GM23338 (cell line): Measurements from ENCODE around the gene CAPN15. TPM values are rescaled to one million over a fixed set of nuclear protein-coding genes. Genes with fewer than 3 reads are reported as not detected.
A peak's percentile ranks its signal among the peaks of the same experiment; 100 is the strongest.

Source experiments
- ATAC-seq: fragments of 200-7000 bp; cut with Tn5 transposase; 3 replicates; pipeline ENCODE4 v1.9.1; 2020
- DNase-seq: peaks from one replicate; pipeline ENCODE4 v3.0.0-alpha.2; 2015; ENCODE audit warnings: low spot score
- H2AFZ ChIP-seq: fragments of 200-600 bp; sonication (generic); 2 replicates; pipeline ENCODE4 v1.8.0; 2016; ENCODE audit warnings: antibody characterized with exemption, mild to moderate bottlenecking, moderate library complexity
- H3F3A ChIP-seq: fragments of 200-600 bp; sonication (generic); replicated peaks from 2 replicates; pipeline ENCODE4 v1.8.0; 2017; ENCODE audit warnings: antibody characterized with exemption, mixed run types, low read depth
- H3K27ac ChIP-seq: fragments of 200-600 bp; sonication (generic); 2 replicates; pipeline ENCODE4 v1.6.1; 2016; ENCODE audit warnings: low read depth
- H3K27me3 ChIP-seq: fragments of 200-600 bp; sonication (generic); 2 replicates; pipeline ENCODE4 v1.8.0; 2016; ENCODE audit warnings: mild to moderate bottlenecking, mixed run types, moderate library complexity; ENCODE audit not compliant: insufficient read depth
- H3K36me3 ChIP-seq: fragments of 200-600 bp; sonication (generic); 2 replicates; pipeline ENCODE4 v1.8.0; 2016; ENCODE audit warnings: mild to moderate bottlenecking; ENCODE audit not compliant: insufficient read depth
- H3K4me1 ChIP-seq: fragments of 200-600 bp; sonication (generic); 2 replicates; pipeline ENCODE4 v1.8.0; 2016; ENCODE audit warnings: mild to moderate bottlenecking, moderate library complexity; ENCODE audit not compliant: insufficient read depth
- H3K4me2 ChIP-seq: fragments of 200-600 bp; sonication (generic); 2 replicates; pipeline ENCODE4 v1.7.1; 2017; ENCODE audit warnings: mixed run types
- H3K4me3 ChIP-seq: fragments of 200-600 bp; sonication (generic); 2 replicates; pipeline ENCODE4 v1.6.1; 2016; ENCODE audit warnings: mixed run types
- H3K79me2 ChIP-seq: fragments of 200-600 bp; sonication (generic); replicated peaks from 2 replicates; pipeline ENCODE4 v1.8.0; 2017; ENCODE audit warnings: mild to moderate bottlenecking; ENCODE audit not compliant: insufficient read depth
- H3K9me2 ChIP-seq: fragments of 200-600 bp; sonication (generic); 2 replicates; pipeline ENCODE4 v1.8.0; 2017; ENCODE audit not compliant: insufficient read depth
- H4K20me1 ChIP-seq: fragments of 200-600 bp; sonication (generic); replicated peaks from 2 replicates; pipeline ENCODE4 v1.8.0; 2017; ENCODE audit warnings: mild to moderate bottlenecking; ENCODE audit not compliant: insufficient read depth
- H3K27ac Mint-ChIP-seq: 2 replicates; pipeline ENCODE4 v1.8.0; 2020; ENCODE audit warnings: inconsistent platforms, mild to moderate bottlenecking, moderate library complexity, mixed read lengths
- H3K27me3 Mint-ChIP-seq: 3 replicates; pipeline ENCODE4 v1.8.0; 2022; ENCODE audit warnings: low read depth, mild to moderate bottlenecking, moderate library complexity, mixed read lengths, inconsistent platforms; ENCODE audit not compliant: insufficient read depth, poor library complexity
- H3K36me3 Mint-ChIP-seq: 3 replicates; pipeline ENCODE4 v1.8.0; 2021; ENCODE audit warnings: low read depth, mild to moderate bottlenecking, inconsistent platforms, moderate library complexity, mixed read lengths
- H3K4me1 Mint-ChIP-seq: 3 replicates; pipeline ENCODE4 v1.8.0; 2020; ENCODE audit warnings: mild to moderate bottlenecking, inconsistent platforms, mixed read lengths
- H3K4me3 Mint-ChIP-seq: 3 replicates; pipeline ENCODE4 v1.8.0; 2021; ENCODE audit warnings: moderate library complexity, mild to moderate bottlenecking, inconsistent platforms, mixed read lengths
- H3K9me3 Mint-ChIP-seq: 3 replicates; pipeline ENCODE4 v1.8.0; 2020; ENCODE audit warnings: moderate library complexity, mild to moderate bottlenecking, inconsistent platforms, mixed read lengths
- CREB1 ChIP-seq: fragments of 250-450 bp; sonication (Bioruptor Pico); IDR thresholded peaks from 2 replicates; pipeline ENCODE4 v1.5.0; 2020; ENCODE audit warnings: low read depth, mild to moderate bottlenecking, moderate library complexity
- EZH2 ChIP-seq: fragments of 200-600 bp; sonication (generic); IDR thresholded peaks from one replicate; pipeline ENCODE4 v1.8.0; 2017; ENCODE audit warnings: antibody characterized with exemption, mild to moderate bottlenecking, low read depth; ENCODE audit not compliant: unreplicated experiment
- EZH2phosphoT487 ChIP-seq: fragments of 200-600 bp; sonication (generic); IDR thresholded peaks from one replicate; pipeline ENCODE4 v1.8.1; 2018; ENCODE audit warnings: antibody characterized with exemption; ENCODE audit not compliant: unreplicated experiment
- JUNB ChIP-seq: IDR thresholded peaks from one replicate; pipeline ENCODE4 v1.6.1; 2016; ENCODE audit warnings: antibody characterized with exemption; ENCODE audit not compliant: unreplicated experiment
- NANOG ChIP-seq: IDR thresholded peaks from 2 replicates; pipeline ENCODE4 v1.6.1; 2016; ENCODE audit warnings: antibody characterized with exemption, borderline replicate concordance
- POLR2AphosphoS5 ChIP-seq: IDR thresholded peaks from 2 replicates; pipeline ENCODE4 v1.6.1; 2016; ENCODE audit warnings: antibody characterized with exemption, low read depth
- STAT1 ChIP-seq: IDR thresholded peaks from one replicate; pipeline ENCODE4 v1.6.1; 2016; ENCODE audit warnings: antibody characterized with exemption; ENCODE audit not compliant: unreplicated experiment
- ZNF114 ChIP-seq: fragments of 250-450 bp; sonication (Bioruptor Pico); IDR thresholded peaks from 2 replicates; pipeline ENCODE4 v1.5.0; 2020; ENCODE audit warnings: mild to moderate bottlenecking, moderate library complexity
- ZNF331 ChIP-seq: fragments of 250-450 bp; sonication (Bioruptor Pico); IDR thresholded peaks from 2 replicates; pipeline ENCODE4 v1.5.0; 2020; ENCODE audit warnings: low read depth, mild to moderate bottlenecking, moderate library complexity
- polyA plus RNA-seq: library from polyadenylated mRNA; unstranded; fragments of >200 nt; fragmentation: Nextera tagmentation; extraction: Ambion mirVana; gene quantifications from 2 replicates; pipeline ENCODE4 v1.2.1, GENCODE V29; 2016
- total RNA-seq: library from RNA; depleted of rRNA; stranded (reverse); fragments of >200 nt; shearing (Covaris generic); gene quantifications from 2 replicates; pipeline ENCODE4 v1.2.3, GENCODE V29; 2014
- TF ChIP-seq, protein P1 (sequence below): IDR thresholded peaks from 2 replicates; pipeline ENCODE4 v1.6.1; 2016; ENCODE audit warnings: antibody characterized with exemption
- TF ChIP-seq, protein P2 (sequence below): IDR thresholded peaks from one replicate; pipeline ENCODE4 v1.6.1; 2018; ENCODE audit warnings: antibody characterized with exemption; ENCODE audit not compliant: unreplicated experiment
- TF ChIP-seq, protein P3 (sequence below), 2 experiments: fragments of 200-600 bp in 1 of 2; sonication (generic) in 1 of 2; conservative IDR thresholded peaks; 2 replicates each; pipeline versions ENCODE4 v1.5.1 to v1.6.1; 2016 to 2017; ENCODE audit warnings: antibody characterized with exemption in 2 of 2, low read depth in 2 of 2, mild to moderate bottlenecking in 2 of 2, moderate library complexity in 1 of 2

CAPN15 gene
- total and polyA plus RNA-seq, 2 experiments from 2014 or later = 27.3 to 164 TPM

DNA sequence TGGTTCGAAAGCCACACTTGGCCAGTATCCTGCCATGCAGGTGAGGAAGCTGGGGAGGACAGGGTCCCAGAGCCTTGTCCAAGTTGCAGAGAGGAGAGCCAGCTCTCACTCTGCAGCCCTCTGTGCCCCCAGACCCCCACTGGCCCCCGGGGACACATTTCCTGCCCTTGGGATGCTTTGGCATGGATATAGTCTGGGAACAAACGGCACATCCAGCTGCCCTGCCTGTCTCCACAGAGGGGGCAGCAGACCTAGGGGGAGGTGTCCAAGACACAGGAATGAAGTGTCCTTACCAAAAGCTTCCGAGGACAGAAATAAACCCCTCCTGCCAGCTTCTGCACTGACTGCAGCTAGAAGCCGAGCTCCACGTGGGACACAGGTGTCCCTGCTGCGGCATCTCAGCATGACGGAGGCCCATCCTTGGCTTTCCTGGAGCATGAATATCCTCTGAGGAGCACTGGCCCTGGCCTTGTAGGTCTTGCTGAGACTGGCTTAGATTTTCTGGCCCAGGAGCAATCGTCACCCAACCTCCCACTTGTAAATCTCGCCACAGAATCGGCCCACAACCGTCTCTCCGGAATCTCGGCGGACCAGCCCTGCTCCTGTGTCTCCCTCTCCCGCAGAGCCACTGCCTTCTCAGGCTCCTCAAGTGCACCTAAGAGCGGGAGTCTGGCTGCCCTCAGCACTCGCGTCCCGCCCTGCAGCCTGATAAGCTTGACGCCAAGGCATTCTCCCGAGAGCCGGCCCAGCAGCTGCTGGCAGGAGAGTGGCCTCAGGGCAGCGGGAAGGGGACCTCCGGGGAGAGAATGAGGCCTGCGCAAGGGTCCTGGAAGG, 1.1 kb upstream of the CAPN15 start (continued):
- TF ChIP-seq JUNB (no peak), STAT1 (no peak), EZH2 (no peak), POLR2AphosphoS5 (no peak), ZNF331 (CRISPR knock-in tag) (no peak)
- TF ChIP-seq, protein P1, sequence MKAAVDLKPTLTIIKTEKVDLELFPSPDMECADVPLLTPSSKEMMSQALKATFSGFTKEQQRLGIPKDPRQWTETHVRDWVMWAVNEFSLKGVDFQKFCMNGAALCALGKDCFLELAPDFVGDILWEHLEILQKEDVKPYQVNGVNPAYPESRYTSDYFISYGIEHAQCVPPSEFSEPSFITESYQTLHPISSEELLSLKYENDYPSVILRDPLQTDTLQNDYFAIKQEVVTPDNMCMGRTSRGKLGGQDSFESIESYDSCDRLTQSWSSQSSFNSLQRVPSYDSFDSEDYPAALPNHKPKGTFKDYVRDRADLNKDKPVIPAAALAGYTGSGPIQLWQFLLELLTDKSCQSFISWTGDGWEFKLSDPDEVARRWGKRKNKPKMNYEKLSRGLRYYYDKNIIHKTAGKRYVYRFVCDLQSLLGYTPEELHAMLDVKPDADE = no peak
- TF ChIP-seq, protein P2, sequence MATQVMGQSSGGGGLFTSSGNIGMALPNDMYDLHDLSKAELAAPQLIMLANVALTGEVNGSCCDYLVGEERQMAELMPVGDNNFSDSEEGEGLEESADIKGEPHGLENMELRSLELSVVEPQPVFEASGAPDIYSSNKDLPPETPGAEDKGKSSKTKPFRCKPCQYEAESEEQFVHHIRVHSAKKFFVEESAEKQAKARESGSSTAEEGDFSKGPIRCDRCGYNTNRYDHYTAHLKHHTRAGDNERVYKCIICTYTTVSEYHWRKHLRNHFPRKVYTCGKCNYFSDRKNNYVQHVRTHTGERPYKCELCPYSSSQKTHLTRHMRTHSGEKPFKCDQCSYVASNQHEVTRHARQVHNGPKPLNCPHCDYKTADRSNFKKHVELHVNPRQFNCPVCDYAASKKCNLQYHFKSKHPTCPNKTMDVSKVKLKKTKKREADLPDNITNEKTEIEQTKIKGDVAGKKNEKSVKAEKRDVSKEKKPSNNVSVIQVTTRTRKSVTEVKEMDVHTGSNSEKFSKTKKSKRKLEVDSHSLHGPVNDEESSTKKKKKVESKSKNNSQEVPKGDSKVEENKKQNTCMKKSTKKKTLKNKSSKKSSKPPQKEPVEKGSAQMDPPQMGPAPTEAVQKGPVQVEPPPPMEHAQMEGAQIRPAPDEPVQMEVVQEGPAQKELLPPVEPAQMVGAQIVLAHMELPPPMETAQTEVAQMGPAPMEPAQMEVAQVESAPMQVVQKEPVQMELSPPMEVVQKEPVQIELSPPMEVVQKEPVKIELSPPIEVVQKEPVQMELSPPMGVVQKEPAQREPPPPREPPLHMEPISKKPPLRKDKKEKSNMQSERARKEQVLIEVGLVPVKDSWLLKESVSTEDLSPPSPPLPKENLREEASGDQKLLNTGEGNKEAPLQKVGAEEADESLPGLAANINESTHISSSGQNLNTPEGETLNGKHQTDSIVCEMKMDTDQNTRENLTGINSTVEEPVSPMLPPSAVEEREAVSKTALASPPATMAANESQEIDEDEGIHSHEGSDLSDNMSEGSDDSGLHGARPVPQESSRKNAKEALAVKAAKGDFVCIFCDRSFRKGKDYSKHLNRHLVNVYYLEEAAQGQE = no peak

DNA sequence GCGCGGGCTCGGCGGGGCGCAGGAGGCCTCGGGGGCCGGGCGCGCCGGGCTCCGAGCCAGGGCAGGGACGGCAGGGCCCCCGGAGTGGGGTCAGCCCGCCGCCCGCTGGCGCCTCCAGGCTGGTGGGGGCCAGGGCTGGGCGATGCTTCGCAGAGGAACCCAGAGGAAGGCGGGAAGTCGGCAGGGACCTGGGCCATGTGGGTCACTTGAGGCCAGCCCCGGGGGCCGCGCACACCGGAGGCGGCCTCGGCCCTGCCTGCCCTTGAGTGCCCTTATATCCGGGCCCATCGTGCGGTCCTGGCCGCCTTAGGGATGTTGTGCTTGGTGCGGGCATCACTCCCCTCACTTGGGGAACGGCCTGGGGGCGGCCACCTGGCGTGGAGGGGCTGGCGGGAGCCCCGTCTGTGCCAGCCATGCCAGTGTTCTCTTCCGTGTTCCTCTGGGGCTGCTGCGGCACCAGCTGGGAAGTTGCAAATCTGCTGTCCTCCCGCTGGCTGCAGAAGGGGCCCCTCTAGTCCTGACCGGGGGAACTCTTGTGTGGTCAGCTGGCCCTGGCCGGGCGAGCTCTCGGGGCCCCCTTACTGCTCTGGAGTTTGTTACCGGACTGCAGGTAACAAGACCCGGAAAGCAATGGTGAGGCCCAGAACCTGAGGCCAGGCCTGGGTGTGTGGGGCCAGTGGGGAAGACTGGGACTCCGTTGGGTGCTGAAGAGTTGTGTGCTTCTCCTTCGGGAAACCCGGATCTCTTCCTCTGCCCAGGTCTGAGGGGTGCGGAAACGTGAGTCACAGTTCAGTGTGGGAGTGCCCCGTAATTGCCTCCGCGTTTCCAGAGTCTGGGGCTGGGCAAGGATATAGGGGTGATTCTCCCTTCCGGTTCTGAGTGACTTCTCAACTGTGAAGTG, 849 bp downstream of the CAPN15 start:
- Mint-ChIP-seq H3K4me3 (peak overlapping the region; percentile 86), H3K9me3 (no peaks in the 10 kb centered on the region; the same call in 2 of the 3 replicates), H3K27me3 (peaks cover 11% of the 10 kb centered on the region), H3K36me3 (peaks cover 5% of the 10 kb centered on the region; the same call in 2 of the 3 replicates), H3K27ac (peak overlapping the region; percentile 31; the same call in 1 of the 2 replicates), H3K4me1 (peaks cover 20% of the 10 kb centered on the region)
- no peak overlapping the region for H3K27ac ChIP-seq
- H3F3A ChIP-seq = 0 out of 2 replicates have a peak, but pooled peaks cover 8% of the 10 kb centered on the region
- no peaks in the 10 kb centered on the region for H3K9me2 ChIP-seq
- H4K20me1 ChIP-seq = peaks cover 37% of the 10 kb centered on the region
- peak; percentile 63 for DNase-seq
- no peaks in the 10 kb centered on the region for H3K36me3 ChIP-seq
- H3K4me3 ChIP-seq = peak overlapping the region; percentile 79
- H3K27me3 ChIP-seq = no peaks in the 10 kb centered on the region
- peak overlapping the region; percentile 92 for H3K4me2 ChIP-seq
- H3K79me2 ChIP-seq = peaks cover 58% of the 10 kb centered on the region
- ATAC-seq = peak; percentile 5
- no peak overlapping the region for H2AFZ ChIP-seq
- peaks cover 6% of the 10 kb centered on the region; the same call in 1 of the 2 replicates for H3K4me1 ChIP-seq
- TF ChIP-seq, protein P1 = no peak
- TF ChIP-seq EZH2phosphoT487 = no peak
- no peak for TF ChIP-seq ZNF331 (CRISPR knock-in tag)
- no peak for TF ChIP-seq STAT1
- no peak for TF ChIP-seq NANOG
- TF ChIP-seq ZNF114 (CRISPR knock-in tag) = no peak
- TF ChIP-seq, protein P3, sequence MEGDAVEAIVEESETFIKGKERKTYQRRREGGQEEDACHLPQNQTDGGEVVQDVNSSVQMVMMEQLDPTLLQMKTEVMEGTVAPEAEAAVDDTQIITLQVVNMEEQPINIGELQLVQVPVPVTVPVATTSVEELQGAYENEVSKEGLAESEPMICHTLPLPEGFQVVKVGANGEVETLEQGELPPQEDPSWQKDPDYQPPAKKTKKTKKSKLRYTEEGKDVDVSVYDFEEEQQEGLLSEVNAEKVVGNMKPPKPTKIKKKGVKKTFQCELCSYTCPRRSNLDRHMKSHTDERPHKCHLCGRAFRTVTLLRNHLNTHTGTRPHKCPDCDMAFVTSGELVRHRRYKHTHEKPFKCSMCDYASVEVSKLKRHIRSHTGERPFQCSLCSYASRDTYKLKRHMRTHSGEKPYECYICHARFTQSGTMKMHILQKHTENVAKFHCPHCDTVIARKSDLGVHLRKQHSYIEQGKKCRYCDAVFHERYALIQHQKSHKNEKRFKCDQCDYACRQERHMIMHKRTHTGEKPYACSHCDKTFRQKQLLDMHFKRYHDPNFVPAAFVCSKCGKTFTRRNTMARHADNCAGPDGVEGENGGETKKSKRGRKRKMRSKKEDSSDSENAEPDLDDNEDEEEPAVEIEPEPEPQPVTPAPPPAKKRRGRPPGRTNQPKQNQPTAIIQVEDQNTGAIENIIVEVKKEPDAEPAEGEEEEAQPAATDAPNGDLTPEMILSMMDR (conservative IDR thresholded peaks at IDR 0.05; ENCODE audit: low read depth in 2 of 2) = no peak
- TF ChIP-seq CREB1 (CRISPR knock-in tag) = no peak
- no peak for TF ChIP-seq JUNB
